Naive B cell (primary cell): ENCODE data around the gene DNASE2. TPM values are rescaled to one million over a fixed set of nuclear protein-coding genes. Genes with fewer than 3 reads are reported as not detected.
A peak's percentile ranks its signal among the peaks of the same experiment; 100 is the strongest.

ENCODE experiments used
- ATAC-seq, 2 donors: fragments of 150-1000 bp; cut with Tn5 transposase; 2 replicates each; pipeline ENCODE4 v1.10.0; 2021; ENCODE audit warnings: low read depth in 2 of 2, mild to moderate bottlenecking in 2 of 2, moderate library complexity in 2 of 2
- DNase-seq: peaks from one replicate; pipeline ENCODE4 v3.0.0; 2022
- H3K27ac Mint-ChIP-seq, 6 donors: one replicate each; pipeline ENCODE4 v1.8.0; 2020 to 2022; ENCODE audit warnings: mild to moderate bottlenecking in 6 of 6, mixed read lengths in 6 of 6, moderate library complexity in 5 of 6, inconsistent platforms in 2 of 6
- H3K27me3 Mint-ChIP-seq, 3 donors: one replicate each; pipeline ENCODE4 v1.8.0; 2021 to 2022; ENCODE audit warnings: mixed read lengths in 3 of 3, mild to moderate bottlenecking in 1 of 3
- H3K36me3 Mint-ChIP-seq, 2 donors: one replicate each; pipeline ENCODE4 v1.8.0; 2020 to 2022; ENCODE audit warnings: mixed read lengths in 2 of 2, inconsistent platforms in 1 of 2, mild to moderate bottlenecking in 1 of 2
- H3K4me1 Mint-ChIP-seq, 3 donors: one replicate each; pipeline ENCODE4 v1.8.0; 2020 to 2022; ENCODE audit warnings: mixed read lengths in 3 of 3, inconsistent platforms in 1 of 3, mild to moderate bottlenecking in 1 of 3, moderate library complexity in 1 of 3
- H3K4me3 Mint-ChIP-seq, 8 donors: one replicate each; pipeline ENCODE4 v1.8.0; 2020 to 2022; ENCODE audit warnings: mild to moderate bottlenecking in 8 of 8, mixed read lengths in 8 of 8, moderate library complexity in 8 of 8, inconsistent platforms in 2 of 8
- H3K9me3 Mint-ChIP-seq, 7 donors: one replicate each; pipeline ENCODE4 v1.8.0; 2020 to 2022; ENCODE audit warnings: mixed read lengths in 7 of 7, mild to moderate bottlenecking in 5 of 7, inconsistent platforms in 2 of 7, moderate library complexity in 1 of 7
- polyA plus RNA-seq, 6 donors: library from polyadenylated mRNA; unstranded; fragments of 300-500 nt; fragmentation: Illumina TruSeq; gene quantifications; one replicate each; pipeline ENCODE4 v1.2.3, GENCODE V29; 2021; ENCODE audit warnings: low read depth in 6 of 6

Gene DNASE2
- polyA plus RNA-seq, 6 donors from 2014 or later: 24.5 to 55.8 (median 40.6) TPM

DNA sequence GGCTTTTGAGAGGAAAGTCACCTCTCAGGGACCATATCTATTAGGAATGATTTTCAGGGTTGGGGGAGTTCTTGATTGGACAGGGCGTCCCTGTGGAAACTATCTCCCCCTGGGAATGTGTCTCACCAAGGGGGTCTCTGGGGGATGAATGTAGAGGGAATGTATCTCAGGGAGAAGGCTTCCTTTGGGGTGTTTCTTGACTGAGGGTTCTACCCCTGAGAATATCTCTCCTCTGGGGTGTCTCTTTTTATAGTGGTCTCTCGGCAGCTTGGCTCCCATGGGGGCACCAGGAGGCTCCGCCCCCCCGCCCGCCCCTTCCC lies 47.9 kb downstream of the DNASE2 start:
- Mint-ChIP-seq H3K27ac (peak overlapping the region in 2 of 6 donors; percentile 9 to 49), H3K9me3 (peaks cover 1 to 17% (median 6%) of the 10 kb centered on the region in 7 donors), H3K4me3 (peak overlapping the region; percentile 14 to 76 (median 70)), H3K4me1 (peaks cover 19 to 49% (median 34%) of the 10 kb centered on the region in 3 donors), H3K27me3 (peaks cover 65 to 93% (median 70%) of the 10 kb centered on the region in 3 donors), H3K36me3 (peaks cover 0 to 19% of the 10 kb centered on the region in 2 donors)
- ATAC-seq: no peak
- DNase-seq: no peak

DNA sequence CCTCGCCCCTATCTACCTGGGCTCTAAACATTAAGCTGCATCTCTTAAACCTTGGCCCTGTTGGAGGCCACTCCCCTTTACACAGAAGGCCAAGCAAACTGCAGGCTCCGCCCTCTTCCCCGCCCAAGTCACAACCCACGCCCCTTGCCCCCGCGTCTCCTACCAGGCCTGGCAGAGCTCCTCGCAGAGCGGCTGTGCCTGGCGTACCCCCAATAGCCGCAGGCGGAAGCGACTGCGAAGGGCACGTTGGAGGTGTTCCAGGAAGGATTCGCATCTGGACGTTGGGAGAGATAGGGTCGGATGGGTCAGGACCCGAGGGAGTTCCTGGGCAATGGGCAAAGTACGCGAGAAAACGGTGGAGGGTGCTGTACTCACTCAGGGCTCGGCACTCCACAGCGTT lies 52.8 kb downstream of the DNASE2 start:
- peaks cover 0 to 14% of the 10 kb centered on the region in 2 donors for H3K36me3 Mint-ChIP-seq
- H3K27me3 Mint-ChIP-seq: peaks cover 60 to 88% (median 73%) of the 10 kb centered on the region in 3 donors
- no peak overlapping the region for H3K27ac Mint-ChIP-seq
- ATAC-seq (peak; percentile 52 to 53), DNase-seq (no peak)
- peaks cover 21 to 38% (median 32%) of the 10 kb centered on the region in 3 donors for H3K4me1 Mint-ChIP-seq
- H3K9me3 Mint-ChIP-seq: peaks cover 1 to 17% (median 3%) of the 10 kb centered on the region in 7 donors
- H3K4me3 Mint-ChIP-seq: no peak overlapping the region

DNA sequence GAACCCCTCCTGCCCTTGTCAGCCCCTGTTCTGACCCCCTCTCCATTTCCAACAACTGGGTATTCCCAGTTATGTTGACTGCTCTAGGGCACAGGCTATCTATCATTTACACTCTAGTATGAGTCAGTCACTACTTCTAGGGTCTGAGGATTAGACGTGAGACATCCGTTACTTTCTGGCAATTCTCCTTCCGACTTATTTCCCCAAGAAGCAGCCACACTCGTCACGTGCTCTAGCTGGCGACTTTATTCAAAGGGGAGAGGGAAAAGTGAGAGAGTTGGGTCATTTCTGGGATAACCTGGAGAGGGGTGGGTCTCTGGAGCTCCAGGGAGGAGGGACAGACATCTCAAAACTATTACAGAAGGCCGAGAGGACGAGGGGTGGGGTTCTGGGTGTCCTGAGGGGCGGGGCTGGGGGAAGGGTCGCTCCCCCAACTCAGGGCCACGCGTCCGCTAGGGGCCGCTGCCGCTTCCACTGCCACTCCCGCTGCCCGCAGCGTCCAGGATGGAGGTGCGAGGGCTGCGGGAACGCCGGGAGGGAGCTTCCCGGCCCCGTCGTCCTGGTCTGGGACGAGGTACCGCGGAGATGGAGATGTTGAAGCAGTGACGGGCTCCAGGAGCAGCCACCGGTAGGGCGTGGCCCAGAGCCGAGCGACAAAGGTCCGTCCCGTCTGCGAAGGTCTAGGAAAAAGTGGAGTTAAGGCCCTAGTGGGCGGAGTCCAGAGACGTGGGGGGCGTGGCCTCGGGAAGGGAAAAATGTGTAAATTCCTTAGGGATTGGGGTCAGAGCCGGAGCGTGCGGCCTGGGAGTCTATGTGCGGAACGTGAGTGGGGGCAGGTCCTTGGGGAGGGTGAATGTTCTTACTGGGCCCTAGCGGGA lies 55.8 kb downstream of the DNASE2 start:
- no peak for DNase-seq
- Mint-ChIP-seq H3K27ac (peak overlapping the region in 1 of 6 donors; percentile 3), H3K4me1 (peaks cover 7 to 17% (median 13%) of the 10 kb centered on the region in 3 donors), H3K4me3 (peak overlapping the region in 5 of 8 donors; percentile 37 to 77 (median 48)), H3K9me3 (peaks cover 0 to 7% (median 0%) of the 10 kb centered on the region in 7 donors), H3K27me3 (peaks cover 36 to 63% (median 49%) of the 10 kb centered on the region in 3 donors), H3K36me3 (no peaks in the 10 kb centered on the region)
- ATAC-seq: peak in 1 of 2 donors; percentile 41

Other genes with a start within 250 kb of the DNASE2 start
- gene MAN2B1, start 214.7 kb downstream of the DNASE2 start, polyA plus RNA-seq: 10 to 100 TPM; 64.1 to 97.0 (median 76.9) TPM
- gene WDR83, start 214.6 kb downstream of the DNASE2 start, polyA plus RNA-seq: 10 to 100 TPM; 12.6 to 34.5 (median 17.5) TPM
- gene DHPS, start 199.6 kb downstream of the DNASE2 start, polyA plus RNA-seq: 100 to 1,000 TPM in 2 of 6 donors, 10 to 100 TPM in 4; 83.5 to 132 (median 85.5) TPM
- gene GNG14, start 193.5 kb downstream of the DNASE2 start, polyA plus RNA-seq: not detected
- 1 to 10 TPM; 2.0 to 5.8 (median 4.9) TPM for gene FBXW9, start 184.8 kb downstream of the DNASE2 start, polyA plus RNA-seq
- gene TNPO2, start 157.5 kb downstream of the DNASE2 start, polyA plus RNA-seq: 1 to 10 TPM in 5 of 6 donors, not detected in 1; 1.7 to 3.5 (median 2.7) TPM
- gene TRIR, start 146.8 kb downstream of the DNASE2 start, polyA plus RNA-seq: 100 to 1,000 TPM; 207 to 269 (median 230) TPM
- 100 to 1,000 TPM in 1 of 6 donors, 10 to 100 TPM in 5; 46.3 to 105 (median 53.5) TPM for gene GET3, start 144.0 kb downstream of the DNASE2 start, polyA plus RNA-seq
- gene BEST2, start 129.7 kb downstream of the DNASE2 start, polyA plus RNA-seq: under 1 TPM in 1 of 6 donors, not detected in 5; 0.23 TPM
- gene HOOK2, start 105.9 kb downstream of the DNASE2 start, polyA plus RNA-seq: 1 to 10 TPM; 1.1 to 7.1 (median 3.3) TPM
- 1,000 to 10,000 TPM in 5 of 6 donors, 100 to 1,000 TPM in 1; 777 to 2,686 (median 1,649) TPM for gene JUNB, start 90.0 kb downstream of the DNASE2 start, polyA plus RNA-seq
- 100 to 1,000 TPM in 5 of 6 donors, 10 to 100 TPM in 1; 96.8 to 203 (median 126) TPM for gene PRDX2, start 79.6 kb downstream of the DNASE2 start, polyA plus RNA-seq
- 1 to 10 TPM in 5 of 6 donors, not detected in 1; 2.0 to 6.6 (median 5.2) TPM for gene THSD8, start 79.4 kb downstream of the DNASE2 start, polyA plus RNA-seq
- gene RNASEH2A, start 74.9 kb downstream of the DNASE2 start, polyA plus RNA-seq: 10 to 100 TPM; 19.7 to 30.9 (median 25.1) TPM
- gene RTBDN, start 46.9 kb downstream of the DNASE2 start, polyA plus RNA-seq: not detected
- 1 to 10 TPM in 3 of 6 donors, under 1 TPM in 2, not detected in 1; 0.10 to 2.5 (median 1.0) TPM for gene MAST1, start 42.9 kb downstream of the DNASE2 start, polyA plus RNA-seq
- not detected for gene KLF1, start 5.8 kb upstream of the DNASE2 start, polyA plus RNA-seq
- gene GCDH, start 9.7 kb upstream of the DNASE2 start, polyA plus RNA-seq: 10 to 100 TPM in 5 of 6 donors, 1 to 10 TPM in 1; 7.8 to 16.3 (median 13.4) TPM
- gene SYCE2, start 37.8 kb upstream of the DNASE2 start, polyA plus RNA-seq: under 1 TPM in 1 of 6 donors, not detected in 5; 0.21 TPM
- gene FARSA, start 52.3 kb upstream of the DNASE2 start, polyA plus RNA-seq: 10 to 100 TPM; 33.8 to 63.0 (median 44.0) TPM
- gene CALR, start 57.2 kb upstream of the DNASE2 start, polyA plus RNA-seq: 100 to 1,000 TPM in 5 of 6 donors, 10 to 100 TPM in 1; 97.4 to 189 (median 155) TPM
- 100 to 1,000 TPM in 3 of 6 donors, 10 to 100 TPM in 3; 82.9 to 119 (median 99.3) TPM for gene RAD23A, start 64.4 kb upstream of the DNASE2 start, polyA plus RNA-seq
- 10 to 100 TPM; 49.4 to 65.9 (median 52.7) TPM for gene GADD45GIP1, start 75.8 kb upstream of the DNASE2 start, polyA plus RNA-seq
- gene DAND5, start 88.1 kb upstream of the DNASE2 start, polyA plus RNA-seq: not detected
- gene NFIX, start 114.0 kb upstream of the DNASE2 start, polyA plus RNA-seq: 1 to 10 TPM in 2 of 6 donors, under 1 TPM in 2, not detected in 2; 0.21 to 2.1 (median 1.1) TPM
- gene LYL1, start 221.4 kb upstream of the DNASE2 start, polyA plus RNA-seq: 10 to 100 TPM; 39.9 to 88.3 (median 50.8) TPM
- gene TRMT1, start 235.3 kb upstream of the DNASE2 start, polyA plus RNA-seq: 10 to 100 TPM; 20.2 to 36.3 (median 24.1) TPM
- gene NACC1, start 236.8 kb upstream of the DNASE2 start, polyA plus RNA-seq: 1 to 10 TPM in 2 of 6 donors, under 1 TPM in 4; 0.47 to 1.4 (median 0.67) TPM